HEK293 (cell line): Measurements from ENCODE around the gene KIFC1.

Experiments
- CTCF ChIA-PET: fragments of 350-600 bp; formaldehyde crosslinking; extraction: SDS; loops from one replicate; lab custom pipeline; 2021; ENCODE audit warnings: antibody characterized with exemption; lab: Yijun Ruan, JAX
- POLR2A ChIA-PET: fragments of 300-600 bp; formaldehyde crosslinking; extraction: SDS; loops from one replicate; lab custom pipeline; 2020; ENCODE audit warnings: antibody characterized with exemption, inconsistent platforms; lab: Yijun Ruan, JAX
- H3K27ac ChIP-seq: fragments of 200-500 bp; sonication (Bioruptor generic); 2 replicates; pipeline ENCODE4 v1.5.1; 2014; ENCODE audit warnings: low read depth, low read length, control low read depth, inconsistent platforms; ENCODE audit errors: extremely low read depth
- H3K36me3 ChIP-seq, 2 experiments: fragments of 200-500 bp in 1 of 2; sonication (Bioruptor generic) in 1 of 2; 1 replicate in 1 of 2; 2 replicates in 1 of 2; pipeline ENCODE4 v1.5.1; 2014 to 2017; ENCODE audit warnings: inconsistent platforms in 2 of 2, low read length in 2 of 2; ENCODE audit not compliant: control insufficient read depth in 2 of 2, insufficient read depth in 1 of 2
- H3K4me1 ChIP-seq: fragments of 200-500 bp; sonication (Bioruptor generic); 2 replicates; pipeline ENCODE4 v1.5.1; 2014; ENCODE audit warnings: mild to moderate bottlenecking, low read length, inconsistent platforms; ENCODE audit not compliant: control insufficient read depth, insufficient read depth
- H3K4me3 ChIP-seq: 2 replicates; pipeline ENCODE4 v1.5.1; 2011; ENCODE audit warnings: low read depth, mild to moderate bottlenecking, control low read depth, low read length, moderate library complexity
- H3K9me3 ChIP-seq: fragments of 200-500 bp; sonication (Bioruptor generic); 2 replicates; pipeline ENCODE4 v1.5.1; 2014; ENCODE audit warnings: low read depth, low read length, inconsistent platforms; ENCODE audit not compliant: control insufficient read depth, insufficient read depth
- KLF17 ChIP-seq: fragments of 450-650 bp; formaldehyde crosslinking; IDR thresholded peaks from 2 replicates; pipeline ENCODE4 v1.5.1; 2016; ENCODE audit warnings: missing biosample characterization, missing genetic modification characterization
- KLF8 ChIP-seq: fragments of 450-650 bp; formaldehyde crosslinking; IDR thresholded peaks from 2 replicates; pipeline ENCODE4 v1.5.1; 2016; ENCODE audit warnings: missing biosample characterization, missing genetic modification characterization
- TCF7L2 ChIP-seq: IDR thresholded peaks from 2 replicates; pipeline ENCODE4 v1.6.1; 2011; ENCODE audit warnings: low read depth, mild to moderate bottlenecking, inconsistent platforms, low read length, moderate library complexity, borderline replicate concordance
- ZBTB6 ChIP-seq: fragments of 450-650 bp; formaldehyde crosslinking; IDR thresholded peaks from 2 replicates; pipeline ENCODE4 v1.5.1; 2017; ENCODE audit warnings: missing biosample characterization, missing genetic modification characterization
- ZIC2 ChIP-seq: fragments of 450-650 bp; formaldehyde crosslinking; IDR thresholded peaks from 2 replicates; pipeline ENCODE4 v1.5.1; 2016; ENCODE audit warnings: missing biosample characterization, missing genetic modification characterization
- ZNF146 ChIP-seq: fragments of 450-650 bp; formaldehyde crosslinking; IDR thresholded peaks from 2 replicates; pipeline ENCODE4 v1.5.1; 2016; ENCODE audit warnings: missing biosample characterization, missing genetic modification characterization
- ZNF214 ChIP-seq: fragments of 450-650 bp; formaldehyde crosslinking; IDR thresholded peaks from 2 replicates; pipeline ENCODE4 v1.5.1; 2017; ENCODE audit warnings: missing biosample characterization, mild to moderate bottlenecking, missing genetic modification characterization, borderline replicate concordance
- ZNF223 ChIP-seq: fragments of 450-650 bp; formaldehyde crosslinking; IDR thresholded peaks from 2 replicates; pipeline ENCODE4 v1.5.1; 2016; ENCODE audit warnings: missing biosample characterization, missing genetic modification characterization
- ZNF324 ChIP-seq: fragments of 450-650 bp; formaldehyde crosslinking; IDR thresholded peaks from 2 replicates; pipeline ENCODE4 v1.5.1; 2016; ENCODE audit warnings: missing biosample characterization, missing genetic modification characterization
- ZNF473 ChIP-seq: fragments of 450-650 bp; formaldehyde crosslinking; IDR thresholded peaks from 2 replicates; pipeline ENCODE4 v1.5.1; 2017; ENCODE audit warnings: missing biosample characterization, missing genetic modification characterization
- ZNF544 ChIP-seq: fragments of 450-650 bp; formaldehyde crosslinking; IDR thresholded peaks from 2 replicates; pipeline ENCODE4 v1.5.0; 2017; ENCODE audit warnings: missing biosample characterization, missing genetic modification characterization
- ZNF623 ChIP-seq: fragments of 450-650 bp; formaldehyde crosslinking; IDR thresholded peaks from 2 replicates; pipeline ENCODE4 v1.5.1; 2016; ENCODE audit warnings: missing biosample characterization, missing genetic modification characterization
- ZNF626 ChIP-seq: fragments of 450-650 bp; sonication (Bioruptor Pico); formaldehyde crosslinking; IDR thresholded peaks from 2 replicates; pipeline ENCODE4 v1.5.1; 2018; ENCODE audit warnings: missing biosample characterization, missing genetic modification characterization, inconsistent platforms
- ZNF776 ChIP-seq: fragments of 450-650 bp; formaldehyde crosslinking; IDR thresholded peaks from 2 replicates; pipeline ENCODE4 v1.5.0; 2017; ENCODE audit warnings: missing biosample characterization, missing genetic modification characterization, borderline replicate concordance
- ZNF785 ChIP-seq: fragments of 450-650 bp; formaldehyde crosslinking; IDR thresholded peaks from 2 replicates; pipeline ENCODE4 v1.5.1; 2016; ENCODE audit warnings: missing biosample characterization, missing genetic modification characterization
- ZSCAN5A ChIP-seq: fragments of 450-650 bp; formaldehyde crosslinking; IDR thresholded peaks from 2 replicates; pipeline ENCODE4 v1.5.1; 2016; ENCODE audit warnings: missing biosample characterization, missing genetic modification characterization
- TF ChIP-seq, protein P1 (sequence below): fragments of 450-650 bp; formaldehyde crosslinking; IDR thresholded peaks from 2 replicates; pipeline ENCODE4 v1.5.1; 2017; ENCODE audit warnings: missing biosample characterization, mild to moderate bottlenecking, missing genetic modification characterization, moderate library complexity
- TF ChIP-seq, protein P2 (sequence below): fragments of 450-650 bp; formaldehyde crosslinking; optimal IDR thresholded peaks from 2 replicates; pipeline ENCODE3; 2016; ENCODE audit warnings: missing biosample characterization, mild to moderate bottlenecking, missing genetic modification characterization

The KIFC1 gene

GRCh38 chr6:33445119-33445603 is 53.5 kb downstream of the KIFC1 start:
- no peak overlapping the region for H3K27ac ChIP-seq
- no peaks in the 10 kb centered on the region for H3K4me1 ChIP-seq
- peaks cover 0 to 63% of the 10 kb centered on the region in 2 experiments; a peak in 2 of 3 replicates for H3K36me3 ChIP-seq
- H3K9me3 ChIP-seq, result no peaks in the 10 kb centered on the region
- POLR2A ChIA-PET, result interaction anchor here (1.9 to 3.2 kb wide), 2 partner anchors 9 to 14 kb away, joined by 5 to 26 read pairs; partner anchors contain the start of gene ZBTB9
- TF ChIP-seq ZNF223 (no peak), ZNF626 (tag by site-specific recombination) (no peak), ZSCAN5A (tag by site-specific recombination) (no peak)
- no peak overlapping the region for H3K4me3 ChIP-seq
- CTCF ChIA-PET, result interaction anchor here (0.6 kb wide), 1 partner anchor 103 kb away, joined by 3 read pairs; no protein-coding TSS in a partner anchor

DNA sequence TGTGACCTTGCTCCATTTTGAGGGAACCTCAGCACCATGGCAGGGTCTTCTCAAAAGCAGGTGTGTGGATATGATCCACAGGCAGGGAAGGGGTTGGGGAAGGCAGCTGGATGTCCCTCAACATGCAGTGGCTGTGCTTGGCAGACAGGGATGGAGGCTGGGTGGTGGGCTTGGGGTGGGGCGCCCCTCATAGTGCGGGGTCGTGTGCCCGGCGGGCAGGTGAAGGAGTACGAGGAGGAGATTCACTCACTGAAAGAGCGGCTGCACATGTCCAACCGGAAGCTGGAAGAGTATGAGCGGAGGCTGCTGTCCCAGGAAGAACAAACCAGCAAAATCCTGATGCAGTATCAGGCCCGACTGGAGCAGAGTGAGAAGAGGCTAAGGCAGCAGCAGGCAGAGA is 54.7 kb downstream of the KIFC1 start:
- ChIA-PET POLR2A (interaction anchor here (0.6 to 3.2 kb wide), 2 partner anchors 8 to 129 kb away, joined by 4 to 26 read pairs; partner anchors contain the start of genes ZBTB22 and ZBTB9), CTCF (no interaction called here)
- no peaks in the 10 kb centered on the region for H3K4me1 ChIP-seq
- TF ChIP-seq KLF8 (tag by site-specific recombination) (no peak), ZNF776 (tag by site-specific recombination) (no peak), ZNF473 (no peak)
- H3K4me3 ChIP-seq, result no peak overlapping the region
- no peaks in the 10 kb centered on the region for H3K9me3 ChIP-seq
- peaks cover 0 to 60% of the 10 kb centered on the region in 2 experiments; a peak in 2 of 3 replicates for H3K36me3 ChIP-seq
- no peak overlapping the region for H3K27ac ChIP-seq

DNA sequence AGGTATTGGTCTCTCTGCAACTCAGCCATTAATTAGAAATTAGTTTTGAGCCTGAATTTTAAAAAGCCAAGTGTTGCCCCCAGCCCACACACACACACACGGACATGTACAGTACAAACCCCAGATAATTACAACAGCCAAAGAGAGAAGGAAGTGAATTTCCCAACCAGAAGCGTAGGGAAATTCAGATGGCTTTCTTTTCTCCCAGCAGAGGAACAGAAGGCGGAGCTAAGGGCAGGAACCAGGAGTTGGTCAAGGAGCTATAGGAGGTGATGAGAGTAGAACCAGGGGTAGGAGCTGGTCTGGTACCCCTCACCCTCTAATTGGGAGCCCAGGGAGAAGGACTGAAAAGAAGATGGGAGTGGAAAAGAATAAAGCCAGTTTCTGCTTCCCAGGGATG is 58.8 kb downstream of the KIFC1 start:
- Histone ChIP-seq H3K27ac (no peak overlapping the region), H3K36me3 (peaks cover 0 to 36% of the 10 kb centered on the region in 2 experiments; a peak in 2 of 3 replicates), H3K4me3 (no peak overlapping the region), H3K9me3 (no peaks in the 10 kb centered on the region), H3K4me1 (0 out of 2 replicates have a peak, but pooled peaks cover 3% of the 10 kb centered on the region)
- TF ChIP-seq, protein P1, sequence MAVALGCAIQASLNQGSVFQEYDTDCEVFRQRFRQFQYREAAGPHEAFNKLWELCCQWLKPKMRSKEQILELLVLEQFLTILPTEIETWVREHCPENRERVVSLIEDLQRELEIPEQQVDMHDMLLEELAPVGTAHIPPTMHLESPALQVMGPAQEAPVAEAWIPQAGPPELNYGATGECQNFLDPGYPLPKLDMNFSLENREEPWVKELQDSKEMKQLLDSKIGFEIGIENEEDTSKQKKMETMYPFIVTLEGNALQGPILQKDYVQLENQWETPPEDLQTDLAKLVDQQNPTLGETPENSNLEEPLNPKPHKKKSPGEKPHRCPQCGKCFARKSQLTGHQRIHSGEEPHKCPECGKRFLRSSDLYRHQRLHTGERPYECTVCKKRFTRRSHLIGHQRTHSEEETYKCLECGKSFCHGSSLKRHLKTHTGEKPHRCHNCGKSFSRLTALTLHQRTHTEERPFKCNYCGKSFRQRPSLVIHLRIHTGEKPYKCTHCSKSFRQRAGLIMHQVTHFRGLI (tag by site-specific recombination), result no peak
- ChIA-PET POLR2A (interaction anchor here (0.6 to 2.5 kb wide), 2 partner anchors 19 to 257 kb away, joined by 3 to 5 read pairs; no protein-coding TSS in a partner anchor), CTCF (interaction anchor here (1.0 to 1.6 kb wide), 3 partner anchors 9 to 78 kb away, joined by 3 read pairs; no protein-coding TSS in a partner anchor)

DNA sequence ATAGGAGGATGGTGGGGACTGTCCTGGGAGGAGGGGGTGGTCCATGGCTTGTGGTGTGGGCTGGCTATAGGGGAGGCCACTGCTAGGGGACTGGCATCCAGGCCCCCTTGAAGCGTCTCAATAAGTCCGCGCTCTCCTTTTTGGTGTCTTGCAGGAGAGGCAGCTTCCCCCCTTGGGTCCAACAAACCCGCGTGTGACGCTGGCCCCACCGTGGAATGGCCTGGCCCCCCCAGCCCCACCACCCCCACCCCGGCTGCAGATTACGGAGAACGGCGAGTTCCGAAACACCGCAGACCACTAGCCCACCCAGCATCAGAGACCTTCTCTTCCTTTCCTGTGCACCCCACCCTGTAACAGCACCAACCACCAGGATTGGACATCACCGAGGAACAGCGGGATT is 60.0 kb downstream of the KIFC1 start:
- ChIA-PET POLR2A (interaction anchor here (2.5 kb wide), 1 partner anchor 21 kb away, joined by 5 read pairs; no protein-coding TSS in a partner anchor), CTCF (interaction anchor here (1.6 kb wide), 1 partner anchor 15 kb away, joined by 3 read pairs; no protein-coding TSS in a partner anchor)
- H3K36me3 ChIP-seq, result peaks cover 0 to 39% of the 10 kb centered on the region in 2 experiments; a peak in 2 of 3 replicates
- TF ChIP-seq ZNF223 (no peak), ZNF146 (tag by site-specific recombination) (no peak), ZIC2 (tag by site-specific recombination) (no peak), TCF7L2 (no peak), ZNF324 (tag by site-specific recombination) (no peak), KLF17 (tag by site-specific recombination) (no peak), ZNF214 (tag by site-specific recombination) (no peak), ZNF623 (tag by site-specific recombination) (no peak), ZSCAN5A (tag by site-specific recombination) (no peak), ZNF785 (no peak), ZNF544 (no peak), ZBTB6 (tag by site-specific recombination) (no peak)
- TF ChIP-seq, protein P2, sequence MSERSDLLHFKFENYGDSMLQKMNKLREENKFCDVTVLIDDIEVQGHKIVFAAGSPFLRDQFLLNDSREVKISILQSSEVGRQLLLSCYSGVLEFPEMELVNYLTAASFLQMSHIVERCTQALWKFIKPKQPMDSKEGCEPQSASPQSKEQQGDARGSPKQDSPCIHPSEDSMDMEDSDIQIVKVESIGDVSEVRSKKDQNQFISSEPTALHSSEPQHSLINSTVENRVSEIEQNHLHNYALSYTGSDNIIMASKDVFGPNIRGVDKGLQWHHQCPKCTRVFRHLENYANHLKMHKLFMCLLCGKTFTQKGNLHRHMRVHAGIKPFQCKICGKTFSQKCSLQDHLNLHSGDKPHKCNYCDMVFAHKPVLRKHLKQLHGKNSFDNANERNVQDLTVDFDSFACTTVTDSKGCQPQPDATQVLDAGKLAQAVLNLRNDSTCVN (tag by site-specific recombination), result no peak

More for the DNA sequence above, 60.0 kb downstream of the KIFC1 start:
- H3K9me3 ChIP-seq, result no peaks in the 10 kb centered on the region
- H3K27ac ChIP-seq, result no peak overlapping the region
- H3K4me1 ChIP-seq, result 0 out of 2 replicates have a peak, but pooled peaks cover 3% of the 10 kb centered on the region
- H3K4me3 ChIP-seq, result no peak overlapping the region
